ENCODE results near the gene SIGLEC11.

- peak; percentile 13 for TF ChIP-seq CTCF (IDR thresholded peaks at IDR 0.05; ENCODE audit: low read depth, low read length, missing input control)
- no peak for TF ChIP-seq GABPA (IDR thresholded peaks at IDR 0.05 in 1 of 2, conservative IDR thresholded peaks at IDR 0.05 in 1 of 2)
- peak; percentile 62 for TF ChIP-seq SP1 (IDR thresholded peaks at IDR 0.05)
- TF ChIP-seq TAF1 (conservative IDR thresholded peaks at IDR 0.05) = no peak
- TF ChIP-seq, protein P1, sequence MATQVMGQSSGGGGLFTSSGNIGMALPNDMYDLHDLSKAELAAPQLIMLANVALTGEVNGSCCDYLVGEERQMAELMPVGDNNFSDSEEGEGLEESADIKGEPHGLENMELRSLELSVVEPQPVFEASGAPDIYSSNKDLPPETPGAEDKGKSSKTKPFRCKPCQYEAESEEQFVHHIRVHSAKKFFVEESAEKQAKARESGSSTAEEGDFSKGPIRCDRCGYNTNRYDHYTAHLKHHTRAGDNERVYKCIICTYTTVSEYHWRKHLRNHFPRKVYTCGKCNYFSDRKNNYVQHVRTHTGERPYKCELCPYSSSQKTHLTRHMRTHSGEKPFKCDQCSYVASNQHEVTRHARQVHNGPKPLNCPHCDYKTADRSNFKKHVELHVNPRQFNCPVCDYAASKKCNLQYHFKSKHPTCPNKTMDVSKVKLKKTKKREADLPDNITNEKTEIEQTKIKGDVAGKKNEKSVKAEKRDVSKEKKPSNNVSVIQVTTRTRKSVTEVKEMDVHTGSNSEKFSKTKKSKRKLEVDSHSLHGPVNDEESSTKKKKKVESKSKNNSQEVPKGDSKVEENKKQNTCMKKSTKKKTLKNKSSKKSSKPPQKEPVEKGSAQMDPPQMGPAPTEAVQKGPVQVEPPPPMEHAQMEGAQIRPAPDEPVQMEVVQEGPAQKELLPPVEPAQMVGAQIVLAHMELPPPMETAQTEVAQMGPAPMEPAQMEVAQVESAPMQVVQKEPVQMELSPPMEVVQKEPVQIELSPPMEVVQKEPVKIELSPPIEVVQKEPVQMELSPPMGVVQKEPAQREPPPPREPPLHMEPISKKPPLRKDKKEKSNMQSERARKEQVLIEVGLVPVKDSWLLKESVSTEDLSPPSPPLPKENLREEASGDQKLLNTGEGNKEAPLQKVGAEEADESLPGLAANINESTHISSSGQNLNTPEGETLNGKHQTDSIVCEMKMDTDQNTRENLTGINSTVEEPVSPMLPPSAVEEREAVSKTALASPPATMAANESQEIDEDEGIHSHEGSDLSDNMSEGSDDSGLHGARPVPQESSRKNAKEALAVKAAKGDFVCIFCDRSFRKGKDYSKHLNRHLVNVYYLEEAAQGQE (IDR thresholded peaks at IDR 0.05) = peak; percentile 79
- TF ChIP-seq, protein P2, sequence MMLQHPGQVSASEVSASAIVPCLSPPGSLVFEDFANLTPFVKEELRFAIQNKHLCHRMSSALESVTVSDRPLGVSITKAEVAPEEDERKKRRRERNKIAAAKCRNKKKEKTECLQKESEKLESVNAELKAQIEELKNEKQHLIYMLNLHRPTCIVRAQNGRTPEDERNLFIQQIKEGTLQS (IDR thresholded peaks at IDR 0.05) = no peak
- TF ChIP-seq RAD21 (IDR thresholded peaks at IDR 0.05) = no peak
- peak in 1 of 2 donors; percentile 8 for TF ChIP-seq JUND (IDR thresholded peaks at IDR 0.05)
- peak; percentile 46 for TF ChIP-seq ZBTB33 (IDR thresholded peaks at IDR 0.05)
- TF ChIP-seq EGR1 (IDR thresholded peaks at IDR 0.05; ENCODE audit: low read depth in 2 of 2) = no peak
Measured at GRCh38 chr19:49929611-49930482, 31.1 kb downstream of the SIGLEC11 start.

All from liver (tissue), 3 donors.